Mucosa of gallbladder (tissue), 1 donor: Measurements from ENCODE around the gene CD52. TPM values are rescaled to one million over a fixed set of nuclear protein-coding genes. Genes with fewer than 3 reads are reported as not detected.
"Not testable (repeated sequence)": the region's sequence is repeated elsewhere in the genome, so short reads cannot be mapped to it uniquely, and the experiment has no call there.

Experiments used
- DNase-seq: peaks from one replicate; pipeline ENCODE4 v3.0.0-alpha.2; 2020; ENCODE audit warnings: low spot score
- total RNA-seq: library from RNA; stranded (reverse); gene quantifications from one replicate; pipeline ENCODE4 v1.2.1, GENCODE V29; 2021
- donor health status: DM: no; HTN: no; CAD: no.

CD52 gene
- total RNA-seq, 1 donor from 2014 or later, result 21.1 TPM

GRCh38 chr1:26284597-26285347 is 33.0 kb upstream of the CD52 start:
- peak; percentile 78 for DNase-seq

DNA sequence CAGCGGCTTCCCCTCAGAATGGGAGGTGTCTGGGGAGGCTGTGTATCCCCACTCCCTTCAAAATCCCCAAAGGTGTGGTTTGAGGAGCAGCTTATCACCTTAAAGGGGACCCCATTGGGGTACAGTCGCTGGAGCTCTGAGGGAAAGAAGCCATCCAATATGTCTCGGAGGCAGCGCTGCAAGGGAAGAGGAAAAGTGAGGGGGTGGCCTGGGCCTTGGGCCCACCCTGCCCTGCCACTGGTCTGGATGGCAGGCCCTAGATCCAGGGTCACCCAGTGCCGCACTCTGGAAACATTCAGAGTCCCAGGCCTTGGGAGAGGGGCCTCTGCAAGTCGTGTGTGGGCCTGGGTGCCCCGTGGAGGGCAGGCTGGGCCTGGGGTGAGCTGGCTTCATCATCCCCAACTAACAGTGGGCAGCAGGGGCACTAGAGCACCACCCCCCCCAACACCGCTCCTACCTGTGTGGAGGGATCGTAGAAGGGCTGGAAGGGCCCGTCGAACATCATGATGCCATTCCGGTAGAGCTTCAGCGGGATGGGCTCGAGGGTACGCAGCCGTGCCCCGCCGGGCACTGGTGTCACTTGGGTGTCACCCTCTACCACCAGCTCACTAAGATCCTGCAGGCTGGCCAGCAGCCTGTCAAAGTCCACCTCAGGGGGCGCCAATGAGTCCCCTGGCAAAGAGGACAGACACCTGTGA is 32.2 kb upstream of the CD52 start:
- no peak for DNase-seq

- DNase-seq, result no peak
Measured at GRCh38 chr1:26286064-26286416, 31.7 kb upstream of the CD52 start.

DNA sequence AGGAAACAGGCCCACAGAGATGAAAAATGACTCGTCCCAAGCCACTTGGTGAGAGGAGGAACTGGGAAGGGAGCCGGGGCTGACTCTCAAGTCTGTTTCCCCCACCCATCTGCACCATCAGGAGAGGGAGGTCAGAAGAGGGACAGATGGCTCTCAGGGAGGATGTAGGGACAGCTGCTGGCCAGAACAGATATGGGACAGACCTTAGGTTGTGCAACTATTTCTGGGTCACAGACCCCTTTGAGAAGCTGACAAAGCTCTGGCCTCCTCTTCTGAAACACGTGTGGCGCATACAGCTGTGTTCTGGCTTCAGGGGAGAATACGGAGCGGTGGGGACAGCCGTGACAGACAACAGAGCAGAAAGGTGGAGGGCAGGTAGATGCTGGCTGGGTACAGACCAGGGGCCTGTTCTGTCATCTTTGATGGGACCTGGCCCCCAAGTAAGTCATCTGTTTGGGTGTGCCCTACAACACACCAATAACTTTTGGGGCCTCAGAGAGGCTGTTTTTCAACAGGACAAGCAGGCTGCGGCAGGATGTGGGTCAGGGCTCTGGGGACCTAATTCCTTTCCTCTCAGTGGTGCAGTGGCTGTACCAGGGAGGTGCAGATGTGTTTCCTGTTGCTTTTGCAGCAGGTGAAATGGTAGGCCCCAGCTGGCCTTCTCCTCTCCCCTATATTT is 30.6 kb upstream of the CD52 start:
- DNase-seq, result no peak

- no peak for DNase-seq
Measured at GRCh38 chr1:26287811-26288210, 29.9 kb upstream of the CD52 start.

DNA sequence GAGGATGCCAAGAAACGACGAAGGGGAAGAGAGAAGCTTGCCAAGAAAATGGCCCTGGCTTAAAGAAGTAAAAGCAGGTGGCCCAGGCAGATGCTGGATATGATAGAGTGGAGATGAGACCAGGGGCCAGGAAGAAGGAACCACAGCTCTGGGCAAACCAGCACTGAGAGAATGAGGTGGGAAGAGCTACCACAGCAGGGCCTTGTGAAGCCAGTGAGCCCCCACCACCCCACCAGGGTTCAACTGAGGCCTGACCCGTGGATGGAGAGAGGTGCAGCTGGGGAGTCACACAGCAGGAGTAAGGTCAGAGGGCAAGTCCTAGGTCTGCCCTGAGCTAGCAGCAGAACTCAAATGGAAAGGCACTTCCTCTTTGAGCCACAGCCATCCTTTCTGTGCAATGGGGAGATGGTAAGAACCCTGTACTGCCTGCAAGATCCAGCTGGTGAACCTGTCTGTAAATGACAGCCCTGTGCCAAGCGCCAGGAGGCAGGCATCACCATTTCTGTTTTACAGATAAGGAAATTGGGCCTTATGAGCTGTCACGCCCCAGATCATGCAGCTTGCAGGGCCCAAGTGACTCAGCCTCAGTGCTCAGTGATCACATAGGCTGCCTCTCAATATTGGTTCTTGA is 29.3 kb upstream of the CD52 start:
- DNase-seq, result no peak

- DNase-seq, result no peak
Measured at GRCh38 chr1:26289158-26290059, 28.3 kb upstream of the CD52 start.

DNA sequence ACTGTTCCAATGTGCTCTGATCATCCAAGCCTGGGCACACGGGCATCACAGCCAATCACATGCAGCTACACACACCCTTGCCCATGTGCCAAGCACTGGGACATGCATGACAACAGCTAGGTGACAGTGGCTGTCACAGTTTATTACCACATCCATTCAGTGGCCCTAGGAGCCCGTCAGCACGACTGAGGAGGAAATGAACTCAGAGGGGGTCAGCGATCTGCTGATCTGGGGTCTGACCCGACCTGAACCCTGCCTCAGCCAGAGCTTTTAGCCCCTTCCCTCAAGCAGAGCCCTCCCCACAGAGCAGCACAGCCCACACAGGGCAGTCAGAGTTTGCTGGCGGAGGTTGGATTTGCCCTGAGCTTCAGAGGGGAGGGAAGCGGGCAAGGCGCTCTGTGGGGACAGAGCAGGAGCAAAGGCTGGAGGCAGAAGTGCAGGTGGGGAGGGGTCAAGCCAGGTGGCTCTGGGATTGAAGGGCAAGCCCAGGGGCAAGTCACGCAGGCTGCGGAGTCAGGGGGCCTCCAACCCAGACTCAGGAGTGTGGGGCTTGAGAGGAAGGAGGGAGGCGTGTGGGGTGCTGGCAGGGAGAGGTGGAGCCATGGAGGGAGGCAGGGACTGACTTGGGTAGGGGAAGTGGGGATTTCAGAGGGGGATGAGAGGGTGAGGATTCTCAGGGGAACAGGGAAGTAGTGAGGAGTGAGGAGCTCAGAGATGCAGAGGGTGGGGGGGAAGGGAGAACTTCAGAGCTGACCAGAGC is 27.5 kb upstream of the CD52 start:
- no peak for DNase-seq

DNA sequence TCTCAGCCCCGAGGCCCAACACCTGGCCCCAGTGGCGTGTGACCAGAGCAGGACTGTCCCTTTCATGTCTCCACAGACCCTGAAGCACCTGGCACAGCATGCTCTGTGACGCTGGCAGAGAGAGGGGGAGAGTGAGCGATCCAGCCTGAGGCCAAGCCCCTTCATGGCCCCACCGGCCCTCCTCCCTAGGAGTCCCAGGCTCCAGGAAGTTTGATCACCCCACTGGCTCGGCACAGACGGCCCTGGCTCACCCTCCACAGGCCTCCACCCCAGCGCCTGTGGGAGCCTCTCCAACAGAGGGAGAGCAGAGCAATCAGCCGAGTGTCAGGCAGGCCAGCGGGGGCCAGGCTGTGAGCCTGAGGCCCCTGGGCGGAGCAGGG is 26.9 kb upstream of the CD52 start:
- no peak for DNase-seq

DNA sequence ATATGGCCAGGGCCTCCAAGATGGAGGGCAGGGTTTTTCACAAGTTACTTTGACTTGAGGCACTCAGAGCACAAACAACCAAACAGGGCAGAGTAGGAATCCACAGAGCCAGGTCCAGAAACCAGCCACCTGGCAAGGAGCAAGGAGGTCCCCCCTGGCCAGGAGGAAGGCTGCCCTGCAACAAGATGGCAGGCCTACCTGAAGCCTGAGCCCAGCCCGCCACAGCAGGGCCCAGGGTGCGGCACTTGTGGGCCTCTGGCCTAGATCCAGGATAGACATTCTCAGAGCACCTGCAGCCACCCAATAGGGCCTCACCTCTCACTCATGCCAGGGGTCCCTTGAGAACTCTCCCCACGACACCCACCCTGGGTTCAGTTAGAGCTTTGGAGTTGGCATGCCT is 26.3 kb upstream of the CD52 start:
- no peak for DNase-seq

DNA sequence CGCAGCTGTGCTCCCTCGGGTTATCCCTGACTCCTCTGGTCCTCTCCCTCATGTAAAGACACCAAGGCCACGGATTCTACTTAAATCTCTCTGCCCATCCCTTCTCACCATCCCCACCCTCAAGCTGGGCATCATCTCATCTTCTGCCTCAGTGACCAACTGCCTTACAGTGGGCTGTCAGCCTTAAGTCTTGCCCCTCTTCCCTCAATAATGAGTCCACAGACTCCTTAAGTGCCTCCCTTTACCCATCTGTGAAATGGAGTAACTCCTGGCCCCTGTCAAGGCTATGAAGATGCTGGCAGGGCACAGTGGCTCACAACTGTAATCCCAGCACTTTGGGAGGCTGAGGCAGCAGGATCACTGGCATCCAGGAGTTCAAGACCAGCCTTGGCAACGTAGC is 25.8 kb upstream of the CD52 start:
- DNase-seq, result no peak

DNA sequence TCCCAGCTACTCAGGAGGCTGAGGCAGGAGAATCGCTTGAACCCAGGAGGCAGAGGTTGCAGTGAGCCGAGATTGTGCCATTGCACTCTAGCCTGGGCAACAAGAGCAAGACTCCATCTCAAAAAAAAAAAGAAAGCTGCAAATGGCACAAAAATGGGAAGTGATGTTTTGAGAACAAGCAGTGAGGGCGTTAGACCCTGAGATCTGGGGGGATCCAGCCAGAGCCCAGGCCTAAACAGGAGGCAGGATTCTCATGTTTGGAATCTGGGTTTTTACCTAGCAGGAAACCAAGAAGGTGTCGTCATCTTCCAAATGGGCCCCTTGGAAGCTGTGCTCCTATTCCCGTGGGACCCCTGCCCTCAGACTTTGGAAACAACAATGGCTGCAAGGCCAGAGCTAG is 25.0 kb upstream of the CD52 start:
- DNase-seq, result not testable (repeated sequence)

- DNase-seq, result no peak
Measured at GRCh38 chr1:26293911-26294463, 23.8 kb upstream of the CD52 start.

DNA sequence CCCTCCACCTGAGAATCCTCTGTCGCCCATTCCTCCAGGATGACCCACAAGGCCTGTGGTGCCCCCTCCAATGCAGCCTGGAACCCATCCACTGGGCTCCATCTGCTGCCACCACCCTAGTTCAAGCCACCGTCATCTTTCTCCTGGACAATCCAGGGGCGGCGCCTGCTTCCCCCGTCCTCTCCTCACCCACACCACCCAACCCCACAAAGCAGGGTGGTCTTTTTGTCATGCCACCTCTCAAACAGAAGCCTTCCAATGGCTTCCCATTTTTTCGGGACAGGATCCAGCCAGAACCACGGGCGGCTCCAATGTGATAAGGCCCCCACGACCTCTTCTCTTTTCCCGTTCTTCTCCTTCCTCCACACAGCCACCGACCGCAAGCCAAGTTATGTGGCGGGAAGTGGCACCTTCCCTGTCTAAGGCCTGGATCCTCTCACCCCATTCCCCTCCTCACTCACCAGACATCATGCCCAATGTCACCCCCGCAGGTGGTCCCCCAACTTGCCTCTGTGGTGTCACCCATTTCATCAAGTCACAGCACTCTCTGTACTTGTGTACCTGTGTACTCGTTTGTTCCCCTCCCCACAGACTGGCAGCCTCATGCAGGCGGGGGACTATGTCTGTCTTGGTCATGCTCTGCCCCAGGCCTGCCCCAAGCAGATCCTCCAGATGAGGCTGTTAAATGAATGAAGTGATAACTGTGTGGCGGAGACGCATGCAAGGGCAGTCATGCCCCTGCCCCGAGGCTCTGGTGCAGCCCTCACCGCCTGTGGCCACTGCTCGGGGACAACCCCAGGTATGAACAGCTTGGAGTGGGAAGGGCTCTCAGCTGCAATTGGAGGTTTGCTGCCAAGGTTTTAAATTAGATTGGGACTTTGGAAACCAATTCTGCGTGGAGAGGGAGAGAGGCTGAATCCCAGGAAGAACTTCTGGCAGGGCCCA is 22.3 kb upstream of the CD52 start:
- DNase-seq, result no peak

- DNase-seq, result no peak
Measured at GRCh38 chr1:26296340-26297056, 21.3 kb upstream of the CD52 start.

GRCh38 chr1:26297057-26297790 is 20.5 kb upstream of the CD52 start:
- no peak for DNase-seq

DNA sequence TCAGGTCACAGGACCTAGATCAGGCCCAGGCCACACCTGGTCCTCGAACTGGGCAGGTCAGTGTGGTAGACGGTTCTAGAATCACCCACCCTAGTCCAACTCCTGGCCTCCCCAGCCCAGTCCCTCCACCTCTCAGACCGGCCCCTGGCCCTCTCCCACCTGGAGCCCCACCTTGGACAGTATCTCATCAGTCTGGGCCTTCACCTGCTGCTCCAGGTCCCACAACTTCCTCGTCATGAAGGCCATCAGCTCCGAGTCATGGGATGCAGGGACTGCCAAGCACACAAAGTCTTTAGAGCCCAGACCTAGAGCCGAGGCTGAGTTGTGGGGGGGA is 20.0 kb upstream of the CD52 start:
- no peak for DNase-seq
